Endothelial cell of umbilical vein (primary cell): ENCODE data around the gene PDE7B. TPM values are rescaled to one million over a fixed set of nuclear protein-coding genes. Genes with fewer than 3 reads are reported as not detected.

Experiments
- BruUV-seq: library from RNA; stranded (reverse); fragments of 400-500 nt; replicated peaks from 2 replicates; lab custom pipeline; 2021; lab: Mats Ljungman, UMichigan
- CTCF ChIA-PET: fragments of 300-600, 350-600 bp; sonication (Branson Sonifier 250); formaldehyde crosslinking; loops from one replicate; lab custom pipeline; 2021; ENCODE audit warnings: antibody characterized with exemption, inconsistent platforms; lab: Charles Lee
- POLR2A ChIA-PET: fragments of 300-600, 350-600 bp; sonication (Branson Sonifier 250); formaldehyde crosslinking; loops from one replicate; lab custom pipeline; 2021; ENCODE audit warnings: antibody characterized with exemption, inconsistent platforms; lab: Charles Lee
- DNase-seq: peaks from one replicate; pipeline ENCODE4 v3.0.0-alpha.2; 2011; ENCODE audit warnings: low read depth, low spot score
- FAIRE-seq: peaks from 2 replicates; lab custom pipeline; 2011; peaks lifted over from hg19 to GRCh38; lab: Jason Lieb, UNC
- H2AFZ ChIP-seq: 2 replicates; pipeline ENCODE4 v1.6.0; 2012; ENCODE audit warnings: low read depth, low read length, control low read depth, inconsistent platforms
- H3K27ac ChIP-seq: 2 replicates; pipeline ENCODE4 v1.5.1; 2011; ENCODE audit warnings: low read depth, mild to moderate bottlenecking, control low read depth, low read length, moderate library complexity; ENCODE audit not compliant: insufficient read depth
- H3K27me3 ChIP-seq, 2 experiments: 2 replicates each; pipeline versions ENCODE4 v1.6.0 to v1.6.1; 2011; ENCODE audit warnings: low read length in 2 of 2, mixed read lengths in 1 of 2; ENCODE audit not compliant: control insufficient read depth in 2 of 2, insufficient read depth in 2 of 2
- H3K36me3 ChIP-seq, 2 experiments: 2 replicates in 1 of 2; 3 replicates in 1 of 2; pipeline ENCODE4 v1.5.1; 2011; ENCODE audit warnings: low read length in 2 of 2, mild to moderate bottlenecking in 1 of 2, moderate library complexity in 1 of 2; ENCODE audit not compliant: control insufficient read depth in 2 of 2, insufficient read depth in 2 of 2; ENCODE audit errors: extremely low read depth in 1 of 2
- H3K4me1 ChIP-seq: 3 replicates; pipeline ENCODE4 v1.5.1; 2011; ENCODE audit warnings: mild to moderate bottlenecking, low read length; ENCODE audit not compliant: control insufficient read depth, insufficient read depth; ENCODE audit errors: extremely low read depth
- H3K4me2 ChIP-seq: 2 replicates; pipeline ENCODE4 v1.6.1; 2011; ENCODE audit warnings: low read length, control low read depth, mixed read lengths; ENCODE audit not compliant: insufficient read depth
- H3K4me3 ChIP-seq, 3 experiments: fragments of 200-600 bp in 1 of 3; sonication (generic), shearing (Covaris generic) in 1 of 3; replicated peaks in 1 of 3; 2 replicates each; pipeline ENCODE4 v1.5.1; 2011 to 2016; ENCODE audit warnings: control low read depth in 3 of 3, low read length in 3 of 3, mild to moderate bottlenecking in 2 of 3, inconsistent platforms in 1 of 3, low read depth in 1 of 3, moderate library complexity in 1 of 3; ENCODE audit not compliant: insufficient read depth in 1 of 3
- H3K79me2 ChIP-seq: 2 replicates; pipeline ENCODE4 v1.6.0; 2012; ENCODE audit warnings: low read length, inconsistent platforms; ENCODE audit not compliant: control insufficient read depth, insufficient read depth
- H3K9ac ChIP-seq: replicated peaks from 2 replicates; pipeline ENCODE3; 2011; ENCODE audit warnings: low read length, control low read depth; ENCODE audit not compliant: insufficient read depth; ENCODE audit errors: extremely low read depth
- H3K9me1 ChIP-seq: replicated peaks from 3 replicates; pipeline ENCODE4 v1.6.0; 2011; ENCODE audit warnings: mild to moderate bottlenecking, low read length; ENCODE audit not compliant: control insufficient read depth, insufficient read depth; ENCODE audit errors: extremely low read depth
- H3K9me3 ChIP-seq: replicated peaks from 2 replicates; pipeline ENCODE4 v1.5.1; 2012; ENCODE audit warnings: low read length, inconsistent platforms; ENCODE audit not compliant: control insufficient read depth, insufficient read depth
- H4K20me1 ChIP-seq: replicated peaks from 2 replicates; pipeline ENCODE3; 2011; ENCODE audit warnings: mild to moderate bottlenecking, low read length; ENCODE audit not compliant: control insufficient read depth, insufficient read depth; ENCODE audit errors: extremely low read depth
- CTCF ChIP-seq, 2 donors: IDR thresholded peaks; 1 replicate in 1 of 2; 2 replicates in 1 of 2; pipeline ENCODE4 v1.5.1; 2011; ENCODE audit warnings: low read length in 2 of 2, mild to moderate bottlenecking in 2 of 2, moderate library complexity in 2 of 2, control low read depth in 1 of 2, inconsistent platforms in 1 of 2, low read depth in 1 of 2; ENCODE audit not compliant: insufficient read depth in 1 of 2; ENCODE audit errors: extremely low read depth in 1 of 2
- FOS ChIP-seq: IDR thresholded peaks from 2 replicates; pipeline ENCODE4 v1.6.1; 2011; ENCODE audit warnings: mild to moderate bottlenecking, low read length, moderate library complexity, borderline replicate concordance; ENCODE audit not compliant: insufficient read depth
- JUN ChIP-seq: IDR thresholded peaks from 2 replicates; pipeline ENCODE4 v1.6.1; 2011; ENCODE audit warnings: borderline replicate concordance, low read depth; ENCODE audit not compliant: insufficient read length, insufficient read depth
- MAX ChIP-seq: IDR thresholded peaks from 2 replicates; pipeline ENCODE4 v1.6.1; 2011; ENCODE audit not compliant: insufficient read depth, insufficient read length
- MYC ChIP-seq: IDR thresholded peaks from one replicate; pipeline ENCODE4 v1.6.1; 2011; ENCODE audit warnings: mild to moderate bottlenecking, low read depth, low read length
- POLR2A ChIP-seq: IDR thresholded peaks from 2 replicates; pipeline ENCODE4 v1.6.1; 2012; ENCODE audit warnings: low read depth, mild to moderate bottlenecking, control low read depth, low read length
- dilution Hi-C: fragments of 300-500 bp; cut with MboI; formaldehyde crosslinking; loops from one replicate; pipeline ENCODE4 v1.15.0; 2019; ENCODE audit warnings: low sequenced_read_pairs; ENCODE audit not compliant: extremely low pct_ligation_motif_present
- intact Hi-C: fragments of 100-400 bp; cut with micrococcal nuclease; formaldehyde crosslinking; loops from one replicate; pipeline ENCODE4 v1.10.0; 2022
- polyA plus RNA-seq, 4 experiments: library from polyadenylated mRNA; depleted of rRNA in 3 of 4; stranded (reverse) in 3 of 4; unstranded in 1 of 4; fragments of >200 nt; gene quantifications; 2 replicates each; pipeline versions ENCODE4 v1.2.1 to v1.2.3, GENCODE V29; 2011 to 2012; ENCODE audit warnings: missing spikeins in 1 of 4
- total RNA-seq: library from RNA; stranded (reverse); gene quantifications from 2 replicates; pipeline ENCODE4 v1.2.3, GENCODE V29; 2021

The PDE7B gene
- total and polyA plus RNA-seq, 2 donors (not counting 3 experiments of a cell fraction or from before 2014, with no cell fraction given) = 20.6 to 25.1 TPM

DNA sequence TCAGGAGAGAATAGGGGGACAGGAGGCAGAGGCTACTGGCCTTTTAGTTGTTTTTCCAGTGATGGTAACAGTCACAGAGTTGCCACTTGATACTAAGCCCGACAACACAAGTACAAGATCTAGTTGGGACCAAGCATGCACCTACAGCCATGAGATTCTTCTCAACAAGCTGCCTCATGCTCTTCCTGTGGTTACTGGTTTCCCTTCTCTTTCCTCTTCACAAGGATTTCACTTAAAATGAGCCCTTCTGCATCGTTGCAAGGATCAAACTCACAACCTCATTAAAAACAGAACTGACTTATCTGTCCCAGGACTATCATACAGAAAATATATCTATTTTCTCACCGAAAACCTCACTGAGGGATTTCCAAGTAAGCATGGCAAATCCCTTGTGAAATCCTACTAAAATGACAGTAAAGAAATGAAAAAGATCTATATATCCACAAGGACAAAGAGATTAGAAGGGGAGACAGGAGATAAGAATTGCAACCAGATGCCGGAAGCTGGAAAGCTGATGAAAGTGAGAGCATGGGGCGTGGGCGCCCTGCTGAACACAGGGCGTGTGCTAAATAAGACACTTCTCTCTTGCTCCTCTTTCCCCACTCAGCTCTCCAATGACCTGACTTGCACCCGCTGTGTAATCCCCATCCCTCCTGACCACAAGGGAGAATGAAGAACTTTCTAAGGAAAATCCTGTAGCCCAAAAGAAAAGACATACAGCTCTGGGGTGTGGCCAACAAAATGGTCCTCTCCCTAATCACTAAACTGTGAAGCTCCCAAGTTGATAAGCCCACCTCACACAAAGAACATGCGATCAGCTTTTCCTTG is 385.2 kb downstream of the PDE7B start:
- H3K4me3 ChIP-seq = no peak overlapping the region
- no peak overlapping the region for H2AFZ ChIP-seq
- CTCF ChIA-PET = interaction anchor here (0.9 to 1.9 kb wide), 4 partner anchors 10 to 701 kb away, joined by 3 to 15 read pairs (median 6); no protein-coding TSS in a partner anchor
- H3K9me1 ChIP-seq = no peaks in the 10 kb centered on the region
- POLR2A ChIA-PET = no interaction called here
- dilution Hi-C loops = no loop called here
- peaks cover 0 to 9% of the 10 kb centered on the region in 2 experiments for H3K36me3 ChIP-seq
- no peaks in the 10 kb centered on the region for H3K27me3 ChIP-seq
- no TSS peak for BruUV-seq
- H3K27ac ChIP-seq = no peak overlapping the region
- H3K4me1 ChIP-seq = peaks cover 3% of the 10 kb centered on the region
- FAIRE-seq (no peak), DNase-seq (no peak)
- H3K9me3 ChIP-seq = no peaks in the 10 kb centered on the region
- H3K4me2 ChIP-seq = no peak overlapping the region
- no peaks in the 10 kb centered on the region for H3K79me2 ChIP-seq
- intact Hi-C loops = no loop called here
- H3K9ac ChIP-seq = no peak overlapping the region
- no peaks in the 10 kb centered on the region for H4K20me1 ChIP-seq
- TF ChIP-seq MAX (no peak), POLR2A (no peak), JUN (no peak), FOS (no peak), MYC (no peak), CTCF (IDR thresholded peaks at IDR 0.05; ENCODE audit: extremely low read depth in 1 of 2, insufficient read depth in 1 of 2, low read depth in 1 of 2, low read length in 2 of 2) (no peak)
